Gastrocnemius medialis (tissue), 4 donors: ENCODE data around the gene PRR36.

Experiments
- CTCF ChIP-seq, 5 experiments: fragments of 450-650 bp in 3 of 5; fragments of 200-600 bp in 2 of 5; sonication (generic) in 2 of 5; IDR thresholded peaks in 4 of 5; conservative IDR thresholded peaks in 1 of 5; 1 replicate in 4 of 5; 2 replicates in 1 of 5; pipeline ENCODE4 v1.5.1; 2016 to 2019; ENCODE audit warnings: antibody characterized with exemption in 5 of 5, mild to moderate bottlenecking in 3 of 5, moderate library complexity in 3 of 5
- POLR2A ChIP-seq, 2 donors: fragments of 450-650 bp; IDR thresholded peaks; one replicate each; pipeline ENCODE4 v1.6.1; 2017; ENCODE audit warnings: antibody characterized with exemption in 2 of 2, mild to moderate bottlenecking in 2 of 2, moderate library complexity in 2 of 2

GRCh38 chr19:7841751-7842660, 32.2 kb downstream of the PRR36 start:
- no peak for TF ChIP-seq CTCF (IDR thresholded peaks at IDR 0.05 in 4 of 5, conservative IDR thresholded peaks at IDR 0.05 in 1 of 5)
- no peak for TF ChIP-seq POLR2A (IDR thresholded peaks at IDR 0.05)
